Activated T-cell treated with anti-CD3 and anti-CD28 coated beads, Interleukin-2, amount 50 U/mL, for 4 hours (primary cell): ENCODE measurements around the gene PMIS2. TPM values are rescaled to one million over a fixed set of nuclear protein-coding genes. Genes with fewer than 3 reads are reported as not detected.

Source experiments
- ATAC-seq, 2 donors: fragments of 200-7000 bp; cut with Tn5 transposase; one replicate each; pipeline ENCODE4 v1.10.0; 2021
- DNase-seq: peaks from one replicate; pipeline ENCODE4 v3.0.0-alpha.2; 2020
- H3K27me3 Mint-ChIP-seq: one replicate; pipeline ENCODE4 v1.8.0; 2021; ENCODE audit warnings: low read depth, mixed read lengths
- H3K36me3 Mint-ChIP-seq: one replicate; pipeline ENCODE4 v1.8.0; 2022; ENCODE audit warnings: mixed read lengths; ENCODE audit not compliant: insufficient read depth
- H3K4me1 Mint-ChIP-seq: one replicate; pipeline ENCODE4 v1.8.0; 2021; ENCODE audit warnings: low read depth, mixed read lengths
- H3K4me3 Mint-ChIP-seq: one replicate; pipeline ENCODE4 v1.8.0; 2021; ENCODE audit warnings: mild to moderate bottlenecking, moderate library complexity, mixed read lengths
- H3K9me3 Mint-ChIP-seq: one replicate; pipeline ENCODE4 v1.8.0; 2021; ENCODE audit warnings: mixed read lengths
- total RNA-seq, 3 donors: library from RNA; stranded (reverse); gene quantifications; one replicate each; pipeline ENCODE4 v1.2.1, GENCODE V29; 2021

PMIS2 gene
- not detected for total RNA-seq

- Mint-ChIP-seq H3K4me3 (no peak within 1 kb of the TSS), H3K9me3 (no peaks in the 10 kb centered on the region), H3K36me3 (no peaks in the 10 kb centered on the region), H3K27me3 (peaks cover 13% of the 10 kb centered on the region), H3K4me1 (no peaks in the 10 kb centered on the region)
- DNase-seq (no peak), ATAC-seq (peak; percentile 57 to 67)
Measured at GRCh38 chr19:35585848-35586247, at the start of gene PMIS2. Gene PMIS2, plus strand, starts transcription at chr19:35586173. Its CDS starts 87 bp downstream, at chr19:35586260.

GRCh38 chr19:35539314-35539713, 46.7 kb upstream of the PMIS2 start:
- no peak for ATAC-seq
- peaks cover 6% of the 10 kb centered on the region for H3K4me1 Mint-ChIP-seq
- peaks cover 1% of the 10 kb centered on the region for H3K27me3 Mint-ChIP-seq
- DNase-seq: no peak
- no peaks in the 10 kb centered on the region for H3K36me3 Mint-ChIP-seq
- H3K4me3 Mint-ChIP-seq: no peak overlapping the region
- H3K9me3 Mint-ChIP-seq: no peaks in the 10 kb centered on the region

GRCh38 chr19:35539850-35540249, 46.1 kb upstream of the PMIS2 start:
- no peak for ATAC-seq
- peaks cover 1% of the 10 kb centered on the region for H3K27me3 Mint-ChIP-seq
- H3K4me1 Mint-ChIP-seq: peaks cover 9% of the 10 kb centered on the region
- no peaks in the 10 kb centered on the region for H3K36me3 Mint-ChIP-seq
- no peak for DNase-seq
- no peak overlapping the region for H3K4me3 Mint-ChIP-seq
- H3K9me3 Mint-ChIP-seq: no peaks in the 10 kb centered on the region

GRCh38 chr19:35540356-35540927, 45.5 kb upstream of the PMIS2 start:
- Mint-ChIP-seq H3K4me3 (no peak overlapping the region), H3K36me3 (no peaks in the 10 kb centered on the region), H3K9me3 (no peaks in the 10 kb centered on the region), H3K27me3 (peaks cover 1% of the 10 kb centered on the region), H3K4me1 (peaks cover 10% of the 10 kb centered on the region)
- DNase-seq: no peak
- no peak for ATAC-seq

- ATAC-seq: no peak
- peaks cover 22% of the 10 kb centered on the region for H3K4me1 Mint-ChIP-seq
- no peaks in the 10 kb centered on the region for H3K27me3 Mint-ChIP-seq
Measured at GRCh38 chr19:35542209-35542608, 43.8 kb upstream of the PMIS2 start.

GRCh38 chr19:35543280-35544109, 42.5 kb upstream of the PMIS2 start:
- ATAC-seq: no peak
- Mint-ChIP-seq H3K4me3 (no peak overlapping the region), H3K36me3 (peaks cover 10% of the 10 kb centered on the region), H3K4me1 (peaks cover 26% of the 10 kb centered on the region), H3K9me3 (no peaks in the 10 kb centered on the region), H3K27me3 (no peaks in the 10 kb centered on the region)
- DNase-seq: no peak

More at GRCh38 chr19:35542209-35542608, 43.8 kb upstream of the PMIS2 start:
- peaks cover under 1% of the 10 kb centered on the region for H3K36me3 Mint-ChIP-seq
- H3K4me3 Mint-ChIP-seq: no peak overlapping the region
- no peak for DNase-seq
- no peaks in the 10 kb centered on the region for H3K9me3 Mint-ChIP-seq

GRCh38 chr19:35544110-35544802, 41.7 kb upstream of the PMIS2 start:
- Mint-ChIP-seq H3K4me1 (peaks cover 33% of the 10 kb centered on the region), H3K36me3 (peaks cover 16% of the 10 kb centered on the region), H3K9me3 (no peaks in the 10 kb centered on the region), H3K27me3 (no peaks in the 10 kb centered on the region), H3K4me3 (peak overlapping the region; percentile 94)
- no peak for DNase-seq
- ATAC-seq: no peak

GRCh38 chr19:35545001-35545854, 40.7 kb upstream of the PMIS2 start, which contains the start of gene TMEM147:
Gene TMEM147, plus strand, starts transcription at chr19:35545626. Its CDS starts 114 bp downstream, at chr19:35545740.
- Mint-ChIP-seq H3K4me3 (peak within 1 kb of the TSS; percentile 94), H3K9me3 (no peaks in the 10 kb centered on the region), H3K4me1 (peaks cover 33% of the 10 kb centered on the region), H3K27me3 (no peaks in the 10 kb centered on the region), H3K36me3 (peaks cover 16% of the 10 kb centered on the region)
- DNase-seq (peak; percentile 77), ATAC-seq (peak; percentile 84 to 86)

- Mint-ChIP-seq H3K9me3 (no peaks in the 10 kb centered on the region), H3K36me3 (peaks cover 19% of the 10 kb centered on the region), H3K4me1 (peaks cover 32% of the 10 kb centered on the region), H3K4me3 (peak overlapping the region; percentile 94), H3K27me3 (no peaks in the 10 kb centered on the region)
- ATAC-seq (peak; percentile 76 to 80), DNase-seq (peak; percentile 59)
Measured at GRCh38 chr19:35545855-35546381, 40.1 kb upstream of the PMIS2 start.

GRCh38 chr19:35546532-35546931, 39.4 kb upstream of the PMIS2 start:
- ATAC-seq (no peak), DNase-seq (no peak)
- Mint-ChIP-seq H3K9me3 (no peaks in the 10 kb centered on the region), H3K36me3 (peaks cover 20% of the 10 kb centered on the region), H3K4me1 (peaks cover 32% of the 10 kb centered on the region), H3K4me3 (peak overlapping the region; percentile 94), H3K27me3 (no peaks in the 10 kb centered on the region)

GRCh38 chr19:35549174-35549788, 36.7 kb upstream of the PMIS2 start:
- Mint-ChIP-seq H3K4me3 (no peak overlapping the region), H3K9me3 (no peaks in the 10 kb centered on the region), H3K36me3 (peaks cover 20% of the 10 kb centered on the region), H3K27me3 (no peaks in the 10 kb centered on the region), H3K4me1 (peaks cover 30% of the 10 kb centered on the region)
- ATAC-seq (no peak), DNase-seq (peak; percentile 43)

GRCh38 chr19:35549879-35550523, 36.0 kb upstream of the PMIS2 start:
- DNase-seq: no peak
- Mint-ChIP-seq H3K4me1 (peaks cover 23% of the 10 kb centered on the region), H3K27me3 (no peaks in the 10 kb centered on the region), H3K9me3 (no peaks in the 10 kb centered on the region), H3K36me3 (peaks cover 20% of the 10 kb centered on the region), H3K4me3 (no peak overlapping the region)
- no peak for ATAC-seq
